HepG2 (cell line): Measurements from ENCODE around the gene FOXR1. TPM values are rescaled to one million over a fixed set of nuclear protein-coding genes. Genes with fewer than 3 reads are reported as not detected.

Source experiments
- AHDC1 ChIP-seq: sonication (generic); formaldehyde crosslinking; IDR thresholded peaks from 2 replicates; pipeline ENCODE4 v1.5.1; 2020; ENCODE audit warnings: mild to moderate bottlenecking, missing genetic modification reagents, borderline replicate concordance
- ARNT2 ChIP-seq: sonication (generic); formaldehyde crosslinking; IDR thresholded peaks from 2 replicates; pipeline ENCODE4 v1.8.0; 2022; ENCODE audit warnings: mild to moderate bottlenecking, low read depth, missing genetic modification reagents, moderate library complexity
- BCL3 ChIP-seq: sonication (generic); formaldehyde crosslinking; IDR thresholded peaks from 2 replicates; pipeline ENCODE4 v1.5.1; 2020; ENCODE audit warnings: mild to moderate bottlenecking, missing genetic modification reagents, moderate library complexity
- CHD2 ChIP-seq: IDR thresholded peaks from 2 replicates; pipeline ENCODE4 v1.6.1; 2011; ENCODE audit warnings: low read depth, low read length, improper control_type of control experiment
- HOXA5 ChIP-seq: sonication (generic); formaldehyde crosslinking; IDR thresholded peaks from 2 replicates; pipeline ENCODE4 v1.4.0; 2020; ENCODE audit warnings: missing genetic modification reagents
- IKZF4 ChIP-seq: sonication (generic); formaldehyde crosslinking; IDR thresholded peaks from 2 replicates; pipeline ENCODE4 v1.5.1; 2020; ENCODE audit warnings: borderline replicate concordance, mild to moderate bottlenecking, low read depth, missing genetic modification reagents; ENCODE audit errors: not compliant biosample characterization
- KLF16 ChIP-seq, 2 experiments: sonication (generic) in 1 of 2; formaldehyde crosslinking in 1 of 2; IDR thresholded peaks; 2 replicates each; pipeline versions ENCODE4 v1.6.1 to v1.8.0; 2016 to 2023; ENCODE audit warnings: missing genetic modification reagents in 2 of 2, missing compliant biosample characterization in 1 of 2
- MED13 ChIP-seq: sonication (generic); formaldehyde crosslinking; IDR thresholded peaks from 2 replicates; pipeline ENCODE4 v1.5.0; 2020; ENCODE audit warnings: missing genetic modification reagents
- PBX3 ChIP-seq: sonication (generic); formaldehyde crosslinking; IDR thresholded peaks from 2 replicates; pipeline ENCODE4 v1.8.1; 2023; ENCODE audit warnings: missing genetic modification reagents, inconsistent platforms, borderline replicate concordance
- TRIM22 ChIP-seq: fragments of 450-650 bp; IDR thresholded peaks from 2 replicates; pipeline ENCODE4 v1.6.1; 2017
- YEATS4 ChIP-seq: sonication (generic); formaldehyde crosslinking; IDR thresholded peaks from 2 replicates; pipeline ENCODE4 v1.4.0; 2020; ENCODE audit warnings: missing genetic modification reagents, borderline replicate concordance
- ZC3H13 ChIP-seq: sonication (generic); formaldehyde crosslinking; IDR thresholded peaks from 2 replicates; pipeline ENCODE4 v1.8.1; 2023; ENCODE audit warnings: mild to moderate bottlenecking, missing genetic modification reagents, moderate library complexity
- ZMYM3 ChIP-seq: sonication (generic); formaldehyde crosslinking; IDR thresholded peaks from 2 replicates; pipeline ENCODE4 v1.5.1; 2020; ENCODE audit warnings: mild to moderate bottlenecking, missing genetic modification reagents
- ZNF256 ChIP-seq: sonication (generic); formaldehyde crosslinking; conservative IDR thresholded peaks from 2 replicates; pipeline ENCODE4 v1.4.0; 2020; ENCODE audit warnings: missing genetic modification reagents
- ZNF275 ChIP-seq: sonication (generic); formaldehyde crosslinking; IDR thresholded peaks from 2 replicates; pipeline ENCODE4 v1.8.0; 2022; ENCODE audit warnings: missing genetic modification reagents, mild to moderate bottlenecking, inconsistent platforms, borderline replicate concordance
- ZNF3 ChIP-seq: IDR thresholded peaks from 2 replicates; pipeline ENCODE4 v1.7.0; 2017; ENCODE audit warnings: inconsistent platforms
- ZNF383 ChIP-seq: sonication (generic); formaldehyde crosslinking; IDR thresholded peaks from 2 replicates; pipeline ENCODE4 v1.4.0; 2020; ENCODE audit warnings: missing genetic modification reagents, mild to moderate bottlenecking, borderline replicate concordance
- ZNF747 ChIP-seq: sonication (generic); formaldehyde crosslinking; IDR thresholded peaks from 2 replicates; pipeline ENCODE4 v1.8.1; 2023; ENCODE audit warnings: missing genetic modification reagents, mild to moderate bottlenecking, borderline replicate concordance
- ZZZ3 ChIP-seq: sonication (generic); formaldehyde crosslinking; IDR thresholded peaks from 2 replicates; pipeline ENCODE4 v1.4.0; 2020; ENCODE audit warnings: missing genetic modification reagents, mild to moderate bottlenecking, borderline replicate concordance
- polyA plus RNA-seq, 8 experiments: library from polyadenylated mRNA; depleted of rRNA in 3 of 8; stranded (reverse) in 7 of 8; unstranded in 1 of 8; fragments of >200 nt; fragmentation: Illumina TruSeq in 4 of 8; extraction: Trizol in 4 of 8; gene quantifications; 2 replicates each; pipeline versions ENCODE4 v1.2.1 to v1.2.3, GENCODE V29; 2011 to 2016; ENCODE audit warnings: low read depth in 4 of 8, missing spikeins in 1 of 8, mixed read lengths in 1 of 8; ENCODE audit not compliant: insufficient read depth in 1 of 8
- total RNA-seq, 5 experiments: library from RNA; depleted of rRNA; stranded (reverse); fragments of >200 nt; fragmentation: Illumina TruSeq; extraction: Trizol; gene quantifications; 2 replicates each; pipeline ENCODE4 v1.2.3, GENCODE V29; 2016; ENCODE audit warnings: low read depth in 1 of 5

Gene FOXR1
- total and polyA plus RNA-seq, 2 of the 13 experiments (the other 11 are each of a cell fraction or from before 2014, with no cell fraction given), result not detected

- TF ChIP-seq BCL3 (CRISPR knock-in tag), result no peak
- TF ChIP-seq ZNF275 (CRISPR knock-in tag), result 0 out of 2 replicates have a peak, but pooled peaks have one; percentile 33
- TF ChIP-seq IKZF4, result no peak
- TF ChIP-seq ZNF747, result no peak
- TF ChIP-seq CHD2, result no peak
- no peak for TF ChIP-seq ZNF3 (CRISPR knock-in tag)
- TF ChIP-seq ARNT2, result no peak
- TF ChIP-seq ZNF383 (CRISPR knock-in tag), result 0 out of 2 replicates have a peak, but pooled peaks have one; percentile 58
- TF ChIP-seq ZC3H13 (CRISPR knock-in tag), result no peak
- TF ChIP-seq ZNF256, result no peak
- no peak for TF ChIP-seq MED13 (CRISPR knock-in tag)
- TF ChIP-seq AHDC1, result 0 out of 2 replicates have a peak, but pooled peaks have one; percentile 19
- TF ChIP-seq HOXA5 (CRISPR knock-in tag), result peak; percentile 9; the same call in 1 of the 2 replicates
- TF ChIP-seq PBX3 (CRISPR knock-in tag), result no peak
- TF ChIP-seq KLF16 (CRISPR knock-in tag; IDR thresholded peaks at IDR 0.05), result no peak
- TF ChIP-seq YEATS4 (CRISPR knock-in tag), result 0 out of 2 replicates have a peak, but pooled peaks have one; percentile 0
- TF ChIP-seq ZMYM3 (CRISPR knock-in tag), result no peak
- TF ChIP-seq ZZZ3, result 0 out of 2 replicates have a peak, but pooled peaks have one; percentile 34
- TF ChIP-seq TRIM22, result no peak
These were observed 26.8 kb downstream of the FOXR1 start (continued) for GRCh38 chr11:118998388-118998717.
